K562 (cell line): ENCODE data around the gene ZNF597. TPM values are rescaled to one million over a fixed set of nuclear protein-coding genes. Genes with fewer than 3 reads are reported as not detected.
A peak's percentile ranks its signal among the peaks of the same experiment; 100 is the strongest.

Experiments
- ARID3B ChIP-seq: fragments of 250-450 bp; sonication (Bioruptor Pico); IDR thresholded peaks from 2 replicates; pipeline ENCODE4 v1.4.0; 2020; ENCODE audit warnings: borderline replicate concordance
- ASH1L ChIP-seq: fragments of 450-650 bp; IDR thresholded peaks from 2 replicates; pipeline ENCODE4 v1.6.1; 2018; ENCODE audit warnings: borderline replicate concordance, mild to moderate bottlenecking, low read depth; ENCODE audit not compliant: partially characterized antibody
- BRD4 ChIP-seq: fragments of 200-600 bp; sonication (generic); IDR thresholded peaks from 2 replicates; pipeline ENCODE4 v1.6.1; 2017; ENCODE audit warnings: inconsistent platforms
- CBFA2T3 ChIP-seq: fragments of 450-650 bp; IDR thresholded peaks from 2 replicates; pipeline ENCODE4 v1.6.1; 2017
- EP300 ChIP-seq: IDR thresholded peaks from 2 replicates; pipeline ENCODE4 v1.6.1; 2012; ENCODE audit warnings: low read length, improper control_type of control experiment
- GATAD2B ChIP-seq: fragments of 450-650 bp; IDR thresholded peaks from 2 replicates; pipeline ENCODE4 v1.6.1; 2017; ENCODE audit warnings: mild to moderate bottlenecking, borderline replicate concordance
- HDAC3 ChIP-seq: fragments of 450-650 bp; IDR thresholded peaks from 2 replicates; pipeline ENCODE4 v1.6.1; 2018; ENCODE audit warnings: borderline replicate concordance, mild to moderate bottlenecking, moderate library complexity; ENCODE audit not compliant: partially characterized antibody
- HOXB6 ChIP-seq: fragments of 250-450 bp; sonication (Bioruptor Pico); IDR thresholded peaks from 2 replicates; pipeline ENCODE4 v1.5.1; 2022; ENCODE audit warnings: mild to moderate bottlenecking, borderline replicate concordance
- KDM5B ChIP-seq: fragments of 200-600 bp; sonication (generic); IDR thresholded peaks from 2 replicates; pipeline ENCODE4 v1.6.1; 2012; ENCODE audit warnings: low read depth, mild to moderate bottlenecking, moderate library complexity, low read length, control low read depth, inconsistent platforms; ENCODE audit not compliant: insufficient replicate concordance
- MTF1 ChIP-seq: fragments of 250-450 bp; sonication (Bioruptor Pico); IDR thresholded peaks from 2 replicates; pipeline ENCODE4 v1.9.0; 2021; ENCODE audit warnings: moderate library complexity, mild to moderate bottlenecking, inconsistent platforms, borderline replicate concordance
- NFIC ChIP-seq: fragments of 450-650 bp; IDR thresholded peaks from 2 replicates; pipeline ENCODE4 v1.6.1; 2017; ENCODE audit warnings: mild to moderate bottlenecking, inconsistent platforms
- NFYB ChIP-seq: IDR thresholded peaks from 2 replicates; pipeline ENCODE4 v1.6.1; 2011; ENCODE audit warnings: mild to moderate bottlenecking, moderate library complexity; ENCODE audit not compliant: insufficient read length; ENCODE audit errors: extremely low read depth
- SIN3A ChIP-seq, 2 experiments: fragments of 150-350 bp in 1 of 2; IDR thresholded peaks; 2 replicates each; pipeline ENCODE4 v1.6.1; 2011 to 2016; ENCODE audit warnings: borderline replicate concordance in 2 of 2, low read depth in 2 of 2, low read length in 2 of 2, mild to moderate bottlenecking in 2 of 2, moderate library complexity in 2 of 2; ENCODE audit not compliant: control insufficient read depth in 1 of 2
- SRSF7 ChIP-seq: fragments of 200-400 bp; formaldehyde crosslinking; optimal IDR thresholded peaks from 2 replicates; pipeline ENCODE3; 2017; ENCODE audit warnings: mild to moderate bottlenecking, low read depth, low read length
- TAF15 ChIP-seq: fragments of 200-400 bp; formaldehyde crosslinking; IDR thresholded peaks from 2 replicates; pipeline ENCODE4 v1.6.1; 2017; ENCODE audit warnings: mild to moderate bottlenecking, low read depth, low read length, moderate library complexity
- XRCC4 ChIP-seq: IDR thresholded peaks from one replicate; pipeline ENCODE4 v1.6.1; 2011; ENCODE audit not compliant: insufficient read depth, insufficient read length; ENCODE audit errors: extremely low read depth
- ZC3H8 ChIP-seq: fragments of 450-650 bp; IDR thresholded peaks from 2 replicates; pipeline ENCODE4 v1.6.1; 2017
- ZNF124 ChIP-seq: sonication (generic); formaldehyde crosslinking; IDR thresholded peaks from 2 replicates; pipeline ENCODE4 v1.8.1; 2022; ENCODE audit warnings: missing genetic modification reagents
- ZNF146 ChIP-seq: IDR thresholded peaks from one replicate; pipeline ENCODE4 v1.6.1; 2018; ENCODE audit warnings: missing compliant biosample characterization; ENCODE audit not compliant: unreplicated experiment
- polyA plus RNA-seq, 8 experiments: library from polyadenylated mRNA; depleted of rRNA in 4 of 8; stranded (reverse) in 5 of 8; unstranded in 3 of 8; fragments of >200 nt; fragmentation: Nextera tagmentation in 2 of 8; fragmentation: Illumina TruSeq in 1 of 8; extraction: Ambion mirVana in 2 of 8; extraction: Trizol in 1 of 8; gene quantifications; 2 replicates each; pipeline versions ENCODE4 v1.2.1 to v1.2.3, GENCODE V29; 2011 to 2014; ENCODE audit warnings: inconsistent platforms in 1 of 8, missing spikeins in 1 of 8
- total RNA-seq, 7 experiments: library from RNA; depleted of rRNA in 6 of 7; stranded (reverse); fragments of >200 nt in 6 of 7; fragmentation: Illumina TruSeq in 2 of 7; extraction: Trizol in 2 of 7; gene quantifications; 2 replicates each; pipeline versions ENCODE4 v1.2.1 to v1.2.3, GENCODE V29; 2011 to 2021; ENCODE audit warnings: low replicate concordance in 1 of 7
- TF ChIP-seq, protein P1 (sequence below), 2 experiments: fragments of 450-650 bp; IDR thresholded peaks; 2 replicates each; pipeline ENCODE4 v1.6.1; 2016
- TF ChIP-seq, protein P2 (sequence below): sonication (generic); formaldehyde crosslinking; IDR thresholded peaks from 2 replicates; pipeline ENCODE4 v1.8.0; 2022; ENCODE audit warnings: mild to moderate bottlenecking, missing genetic modification reagents

Gene ZNF597
- total and polyA plus RNA-seq, 9 of the 15 experiments (the other 6 are each of a cell fraction or from before 2014, with no cell fraction given), result 0.14 to 0.68 (median 0.42) TPM

GRCh38 chr16:3490911-3491629, 47.8 kb upstream of the ZNF597 start (continued):
- TF ChIP-seq ARID3B (no peak), MTF1 (CRISPR knock-in tag) (no peak), SIN3A (IDR thresholded peaks at IDR 0.05; ENCODE audit: borderline replicate concordance in 2 of 2, control insufficient read depth in 1 of 2, low read depth in 2 of 2, low read length in 2 of 2) (no peak), ZC3H8 (no peak), NFIC (peak; percentile 9; the same call in 1 of the 2 replicates), GATAD2B (no peak), EP300 (no peak), SRSF7 (no peak), KDM5B (no peak), HDAC3 (no peak), BRD4 (no peak), ZNF124 (CRISPR knock-in tag) (no peak), ASH1L (no peak), TAF15 (no peak), XRCC4 (no peak), CBFA2T3 (peak; percentile 31; the same call in 1 of the 2 replicates), NFYB (no peak), ZNF146 (no peak), HOXB6 (CRISPR knock-in tag) (no peak)
- TF ChIP-seq, protein P1, sequence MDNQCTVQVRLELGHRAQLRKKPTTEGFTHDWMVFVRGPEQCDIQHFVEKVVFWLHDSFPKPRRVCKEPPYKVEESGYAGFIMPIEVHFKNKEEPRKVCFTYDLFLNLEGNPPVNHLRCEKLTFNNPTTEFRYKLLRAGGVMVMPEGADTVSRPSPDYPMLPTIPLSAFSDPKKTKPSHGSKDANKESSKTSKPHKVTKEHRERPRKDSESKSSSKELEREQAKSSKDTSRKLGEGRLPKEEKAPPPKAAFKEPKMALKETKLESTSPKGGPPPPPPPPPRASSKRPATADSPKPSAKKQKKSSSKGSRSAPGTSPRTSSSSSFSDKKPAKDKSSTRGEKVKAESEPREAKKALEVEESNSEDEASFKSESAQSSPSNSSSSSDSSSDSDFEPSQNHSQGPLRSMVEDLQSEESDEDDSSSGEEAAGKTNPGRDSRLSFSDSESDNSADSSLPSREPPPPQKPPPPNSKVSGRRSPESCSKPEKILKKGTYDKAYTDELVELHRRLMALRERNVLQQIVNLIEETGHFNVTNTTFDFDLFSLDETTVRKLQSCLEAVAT (IDR thresholded peaks at IDR 0.05), result no peak
- TF ChIP-seq, protein P2, sequence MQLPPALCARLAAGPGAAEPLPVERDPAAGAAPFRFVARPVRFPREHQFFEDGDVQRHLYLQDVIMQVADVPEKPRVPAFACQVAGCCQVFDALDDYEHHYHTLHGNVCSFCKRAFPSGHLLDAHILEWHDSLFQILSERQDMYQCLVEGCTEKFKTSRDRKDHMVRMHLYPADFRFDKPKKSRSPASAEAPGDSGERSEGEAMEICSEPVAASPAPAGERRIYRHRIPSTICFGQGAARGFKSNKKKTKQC (CRISPR knock-in tag), result no peak
